Measurements from ENCODE around the gene ACSM5. TPM values are rescaled to one million over a fixed set of nuclear protein-coding genes. Genes with fewer than 3 reads are reported as not detected.
A peak's percentile ranks its signal among the peaks of the same experiment; 100 is the strongest.

Gene ACSM5
- total RNA-seq, 2 donors from 2014 or later = 0.78 to 11.0 TPM

DNA sequence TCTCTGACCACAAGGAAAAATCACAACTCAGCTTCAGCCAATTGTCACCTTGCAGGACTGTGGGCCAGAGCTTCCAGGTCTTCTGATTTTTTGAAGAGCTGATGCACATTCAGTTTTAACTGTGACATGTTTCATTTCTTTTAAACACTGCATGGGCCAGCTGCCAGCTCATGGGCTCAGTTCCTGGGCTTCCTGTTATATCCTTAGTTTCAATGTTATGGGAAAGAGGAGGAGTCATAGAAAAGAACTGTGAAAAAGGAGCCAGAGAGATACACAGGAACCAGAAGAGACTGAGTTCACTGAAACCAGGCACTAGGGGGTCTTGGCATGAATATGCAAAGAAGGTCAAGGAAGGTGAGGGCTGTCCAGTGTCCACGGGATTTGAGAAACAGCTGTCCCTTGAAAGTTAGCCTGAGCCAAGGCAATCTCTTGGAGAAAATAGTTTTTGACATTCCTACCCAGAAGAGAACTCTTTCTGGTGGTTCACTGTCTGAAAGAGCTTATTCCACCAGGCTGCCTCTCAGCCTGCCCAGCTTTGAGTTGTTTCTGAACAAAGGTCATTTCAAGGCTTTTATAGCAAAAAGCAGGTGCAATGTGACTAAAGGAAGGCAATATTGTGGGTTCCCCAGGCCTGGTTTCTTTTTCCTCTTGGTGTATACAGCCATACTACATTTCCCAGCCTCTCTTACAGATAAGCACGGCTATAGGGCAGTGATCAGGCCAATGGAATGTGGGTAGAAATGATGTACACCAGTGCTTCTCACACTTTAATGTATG is 15.3 kb upstream of the ACSM5 start:
- H3K36me3 ChIP-seq = no peaks in the 10 kb centered on the region
- DNase-seq (ENCODE audit: low spot score) = no peak
- peaks cover 12 to 16% of the 10 kb centered on the region in 2 donors for H3K4me1 ChIP-seq (ENCODE audit: control insufficient read depth in 1 of 2, low read depth in 2 of 2)
- H3K27ac ChIP-seq = peak overlapping the region in 1 of 2 donors; percentile 34
- ATAC-seq (ENCODE audit: insufficient number of reproducible peaks, low FRiP score, low read depth) = no peak
- H3K9me3 ChIP-seq = no peaks in the 10 kb centered on the region
- TF ChIP-seq, protein P1, sequence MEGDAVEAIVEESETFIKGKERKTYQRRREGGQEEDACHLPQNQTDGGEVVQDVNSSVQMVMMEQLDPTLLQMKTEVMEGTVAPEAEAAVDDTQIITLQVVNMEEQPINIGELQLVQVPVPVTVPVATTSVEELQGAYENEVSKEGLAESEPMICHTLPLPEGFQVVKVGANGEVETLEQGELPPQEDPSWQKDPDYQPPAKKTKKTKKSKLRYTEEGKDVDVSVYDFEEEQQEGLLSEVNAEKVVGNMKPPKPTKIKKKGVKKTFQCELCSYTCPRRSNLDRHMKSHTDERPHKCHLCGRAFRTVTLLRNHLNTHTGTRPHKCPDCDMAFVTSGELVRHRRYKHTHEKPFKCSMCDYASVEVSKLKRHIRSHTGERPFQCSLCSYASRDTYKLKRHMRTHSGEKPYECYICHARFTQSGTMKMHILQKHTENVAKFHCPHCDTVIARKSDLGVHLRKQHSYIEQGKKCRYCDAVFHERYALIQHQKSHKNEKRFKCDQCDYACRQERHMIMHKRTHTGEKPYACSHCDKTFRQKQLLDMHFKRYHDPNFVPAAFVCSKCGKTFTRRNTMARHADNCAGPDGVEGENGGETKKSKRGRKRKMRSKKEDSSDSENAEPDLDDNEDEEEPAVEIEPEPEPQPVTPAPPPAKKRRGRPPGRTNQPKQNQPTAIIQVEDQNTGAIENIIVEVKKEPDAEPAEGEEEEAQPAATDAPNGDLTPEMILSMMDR (IDR thresholded peaks at IDR 0.05) = no peak
- H3K27me3 ChIP-seq (replicated peaks; ENCODE audit: insufficient read depth) = no peaks in the 10 kb centered on the region
- no peak overlapping the region for H3K4me3 ChIP-seq

DNA sequence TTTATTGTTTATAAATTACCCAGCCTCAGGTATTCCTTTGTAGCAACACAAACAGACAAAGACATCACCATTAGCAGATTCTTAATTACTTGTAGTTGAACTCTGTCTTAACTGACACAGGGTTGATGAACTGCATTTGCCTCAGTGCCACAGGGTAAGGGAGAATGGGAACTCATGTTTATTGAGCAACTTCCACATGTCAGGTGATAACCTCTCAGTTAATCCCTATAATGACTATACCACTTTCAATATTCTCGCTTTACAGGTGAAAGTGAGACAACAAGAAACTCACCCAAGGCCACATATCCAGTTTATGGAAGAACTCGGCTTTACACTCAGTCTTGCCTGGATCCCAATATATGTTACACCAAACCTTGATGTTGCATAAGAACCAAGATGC is 13.4 kb upstream of the ACSM5 start:
- ATAC-seq (ENCODE audit: insufficient number of reproducible peaks, low FRiP score, low read depth) (no peak), DNase-seq (ENCODE audit: low spot score) (no peak)
- Histone ChIP-seq H3K36me3 (no peaks in the 10 kb centered on the region), H3K27ac (no peak overlapping the region), H3K4me1 (ENCODE audit: control insufficient read depth in 1 of 2, low read depth in 2 of 2) (peaks cover 12 to 16% of the 10 kb centered on the region in 2 donors), H3K9me3 (no peaks in the 10 kb centered on the region), H3K27me3 (replicated peaks; ENCODE audit: insufficient read depth) (no peaks in the 10 kb centered on the region), H3K4me3 (no peak overlapping the region)
- TF ChIP-seq, protein P1 (IDR thresholded peaks at IDR 0.05) = no peak

DNA sequence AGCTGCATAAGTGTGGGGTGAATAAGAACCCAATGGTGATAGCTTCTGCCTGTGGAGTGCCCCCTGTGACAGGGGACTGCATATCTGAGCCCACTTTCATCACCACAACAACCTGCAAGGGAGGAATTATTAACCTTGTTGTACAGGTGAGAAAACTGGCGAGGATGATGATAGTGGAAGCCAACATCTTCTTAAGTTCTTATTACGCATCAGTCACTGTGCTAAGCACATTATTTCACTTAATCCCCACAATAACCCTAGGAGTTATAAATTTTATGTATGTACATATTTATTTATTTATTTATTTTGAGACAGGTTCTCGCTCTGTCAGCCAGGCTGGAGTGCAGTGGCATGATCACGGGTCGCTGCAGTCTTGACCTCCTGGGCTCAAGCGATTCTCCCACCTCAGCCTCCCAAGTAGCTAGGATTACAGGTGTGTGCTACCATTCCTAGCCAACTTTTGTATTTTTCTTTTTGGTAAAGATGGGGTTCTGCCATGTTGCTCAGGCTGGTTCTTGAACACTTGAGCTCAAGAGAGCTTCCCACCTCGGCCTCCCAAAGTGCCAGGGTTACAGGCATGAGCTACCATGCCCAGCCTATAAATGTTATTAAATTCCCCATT is 12.4 kb upstream of the ACSM5 start:
- no peaks in the 10 kb centered on the region for H3K36me3 ChIP-seq
- TF ChIP-seq, protein P1 (IDR thresholded peaks at IDR 0.05) = no peak
- H3K27me3 ChIP-seq (replicated peaks; ENCODE audit: insufficient read depth) = no peaks in the 10 kb centered on the region
- H3K4me3 ChIP-seq = no peak overlapping the region
- ATAC-seq (ENCODE audit: insufficient number of reproducible peaks, low FRiP score, low read depth) (no peak), DNase-seq (ENCODE audit: low spot score) (no peak)
- H3K4me1 ChIP-seq (ENCODE audit: control insufficient read depth in 1 of 2, low read depth in 2 of 2) = peaks cover 12 to 16% of the 10 kb centered on the region in 2 donors
- H3K27ac ChIP-seq = no peak overlapping the region
- H3K9me3 ChIP-seq = no peaks in the 10 kb centered on the region

DNA sequence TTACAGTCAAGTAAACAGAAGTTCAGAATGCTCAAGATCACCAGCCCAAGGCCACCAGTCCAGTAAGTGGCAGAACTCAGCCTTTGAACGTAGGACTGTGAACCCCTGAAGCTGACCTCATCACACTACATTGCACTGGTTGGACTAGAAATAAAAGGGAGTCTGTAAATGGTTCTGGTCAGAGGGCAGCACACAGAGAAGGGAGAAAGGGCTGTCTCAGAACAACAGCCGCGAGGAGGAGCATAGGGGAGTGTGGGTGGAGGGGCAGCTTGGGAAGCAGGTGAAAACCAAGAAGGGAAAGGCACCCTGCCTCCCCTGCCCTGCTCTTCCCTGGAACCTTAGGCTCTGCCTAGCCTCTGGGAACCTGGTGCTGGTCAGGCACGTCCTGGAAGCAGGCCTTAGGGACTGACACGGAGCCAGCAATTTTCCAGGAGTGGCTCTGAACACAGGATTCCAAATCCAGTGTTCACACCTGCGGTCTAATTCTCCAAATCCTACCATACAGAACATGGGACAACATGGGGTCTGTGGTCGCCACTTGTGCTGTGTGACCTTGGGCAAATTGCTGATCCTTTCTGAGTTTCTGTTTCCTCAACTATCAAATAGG is 11.8 kb upstream of the ACSM5 start:
- no peak for ATAC-seq (ENCODE audit: insufficient number of reproducible peaks, low FRiP score, low read depth)
- no peak for DNase-seq (ENCODE audit: low spot score)
- Histone ChIP-seq H3K27me3 (replicated peaks; ENCODE audit: insufficient read depth) (no peaks in the 10 kb centered on the region), H3K9me3 (no peaks in the 10 kb centered on the region), H3K36me3 (no peaks in the 10 kb centered on the region), H3K4me3 (no peak overlapping the region), H3K27ac (no peak overlapping the region), H3K4me1 (ENCODE audit: control insufficient read depth in 1 of 2, low read depth in 2 of 2) (peaks cover 12 to 16% of the 10 kb centered on the region in 2 donors)
- TF ChIP-seq, protein P1 (IDR thresholded peaks at IDR 0.05) = no peak

DNA sequence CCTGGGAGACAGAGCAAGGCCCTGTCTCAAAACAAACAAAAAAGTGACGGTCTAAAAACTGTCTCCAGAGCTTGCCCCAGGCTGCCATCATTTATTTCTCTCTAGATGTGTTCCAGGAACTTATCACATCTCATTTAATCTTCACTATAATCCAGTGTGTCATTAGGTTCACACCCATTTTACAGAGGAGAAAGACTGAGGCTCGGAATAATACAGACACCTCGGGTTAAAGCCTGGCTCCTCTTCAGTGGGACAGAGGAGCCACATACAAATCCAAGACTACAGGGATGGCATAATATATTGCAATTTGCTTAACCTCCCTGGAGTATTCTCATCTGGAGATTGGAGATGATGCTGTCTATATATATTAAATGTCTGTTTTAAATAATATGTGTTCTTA is 10.7 kb upstream of the ACSM5 start:
- Histone ChIP-seq H3K4me3 (no peak overlapping the region), H3K27me3 (replicated peaks; ENCODE audit: insufficient read depth) (no peaks in the 10 kb centered on the region), H3K9me3 (no peaks in the 10 kb centered on the region), H3K4me1 (ENCODE audit: control insufficient read depth in 1 of 2, low read depth in 2 of 2) (peaks cover 9 to 11% of the 10 kb centered on the region in 2 donors), H3K27ac (no peak overlapping the region), H3K36me3 (no peaks in the 10 kb centered on the region)
- TF ChIP-seq, protein P1 (IDR thresholded peaks at IDR 0.05) = no peak
- DNase-seq (ENCODE audit: low spot score) (no peak), ATAC-seq (ENCODE audit: insufficient number of reproducible peaks, low FRiP score, low read depth) (no peak)

All from thoracic aorta (tissue), 2 donors.